Neural crest cell (in vitro differentiated cells): ENCODE data around the gene CARD10. TPM values are rescaled to one million over a fixed set of nuclear protein-coding genes. Genes with fewer than 3 reads are reported as not detected.

ENCODE experiments used
- DNase-seq: peaks from one replicate; pipeline ENCODE4 v3.0.0; 2021; ENCODE audit warnings: low read depth, mixed read lengths, low spot score
- H3K27ac Mint-ChIP-seq: one replicate; pipeline ENCODE4 v1.8.0; 2021; ENCODE audit warnings: mild to moderate bottlenecking, mixed read lengths; ENCODE audit not compliant: unreplicated experiment
- H3K27me3 Mint-ChIP-seq: 2 replicates; pipeline ENCODE4 v1.8.0; 2021; ENCODE audit warnings: low read depth, mild to moderate bottlenecking, mixed read lengths
- H3K36me3 Mint-ChIP-seq: 2 replicates; pipeline ENCODE4 v1.8.0; 2021; ENCODE audit warnings: low read depth, mild to moderate bottlenecking, mixed read lengths
- H3K4me1 Mint-ChIP-seq: 2 replicates; pipeline ENCODE4 v1.8.0; 2021; ENCODE audit warnings: mixed read lengths
- H3K4me3 Mint-ChIP-seq: one replicate; pipeline ENCODE4 v1.8.0; 2021; ENCODE audit warnings: mild to moderate bottlenecking, mixed read lengths
- H3K9me3 Mint-ChIP-seq: 2 replicates; pipeline ENCODE4 v1.8.0; 2021; ENCODE audit warnings: mixed read lengths
- total RNA-seq: library from RNA; stranded (reverse); gene quantifications from 2 replicates; pipeline ENCODE4 v1.2.1, GENCODE V29; 2021
- TF ChIP-seq, protein P1 (sequence below): fragments of 200-600 bp; sonication (generic); conservative IDR thresholded peaks from 2 replicates; pipeline ENCODE4 v1.5.0; 2021; ENCODE audit warnings: antibody characterized with exemption, mild to moderate bottlenecking

CARD10 gene
- total RNA-seq, 1 donor from 2014 or later = 7.3 TPM

DNA sequence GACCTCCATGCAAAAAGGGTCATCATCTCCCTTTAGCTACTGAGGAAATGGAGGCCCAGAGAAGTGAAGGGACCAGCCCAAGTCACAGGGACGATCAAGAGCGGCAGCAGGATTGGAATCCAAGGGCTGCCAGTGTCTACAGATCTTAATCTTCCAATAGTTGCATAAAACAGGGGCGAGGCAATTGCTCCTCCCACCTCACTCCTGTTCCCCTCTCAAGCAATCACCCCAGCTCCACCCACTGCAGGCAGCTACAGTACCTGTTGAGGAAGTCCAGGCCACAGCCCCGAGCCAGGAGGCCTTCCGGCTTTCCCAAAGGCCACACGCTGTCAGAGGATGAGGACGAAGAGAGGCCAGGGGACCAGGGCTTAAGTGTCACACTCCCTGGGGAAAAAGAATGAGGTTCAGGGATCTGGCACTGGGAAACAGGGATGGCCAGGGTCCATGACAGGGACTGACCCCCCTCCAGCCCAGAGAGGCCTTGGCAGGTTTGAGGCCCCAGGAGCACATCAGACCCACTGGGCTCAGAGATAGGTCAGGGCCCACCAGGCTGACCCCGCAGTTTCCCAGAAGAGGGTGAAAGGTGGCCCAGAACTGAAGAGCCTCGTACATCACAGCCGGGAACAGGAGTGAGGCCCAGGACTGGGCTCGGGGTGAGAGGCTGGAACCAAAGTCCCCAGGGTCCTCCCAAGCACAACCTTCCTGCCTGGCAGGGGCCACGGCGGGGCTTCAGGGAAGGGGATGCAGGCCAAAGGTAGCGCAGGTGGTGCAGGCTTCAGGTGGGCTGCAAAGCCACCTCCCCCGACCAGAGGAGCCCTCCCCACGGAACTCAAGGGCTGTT is 16.7 kb downstream of the CARD10 start:
- DNase-seq = no peak
- Mint-ChIP-seq H3K4me1 (peaks cover 17% of the 10 kb centered on the region), H3K27me3 (no peaks in the 10 kb centered on the region), H3K36me3 (peaks cover 4% of the 10 kb centered on the region), H3K4me3 (no peak overlapping the region), H3K27ac (no peak overlapping the region), H3K9me3 (no peaks in the 10 kb centered on the region)
- TF ChIP-seq, protein P1, sequence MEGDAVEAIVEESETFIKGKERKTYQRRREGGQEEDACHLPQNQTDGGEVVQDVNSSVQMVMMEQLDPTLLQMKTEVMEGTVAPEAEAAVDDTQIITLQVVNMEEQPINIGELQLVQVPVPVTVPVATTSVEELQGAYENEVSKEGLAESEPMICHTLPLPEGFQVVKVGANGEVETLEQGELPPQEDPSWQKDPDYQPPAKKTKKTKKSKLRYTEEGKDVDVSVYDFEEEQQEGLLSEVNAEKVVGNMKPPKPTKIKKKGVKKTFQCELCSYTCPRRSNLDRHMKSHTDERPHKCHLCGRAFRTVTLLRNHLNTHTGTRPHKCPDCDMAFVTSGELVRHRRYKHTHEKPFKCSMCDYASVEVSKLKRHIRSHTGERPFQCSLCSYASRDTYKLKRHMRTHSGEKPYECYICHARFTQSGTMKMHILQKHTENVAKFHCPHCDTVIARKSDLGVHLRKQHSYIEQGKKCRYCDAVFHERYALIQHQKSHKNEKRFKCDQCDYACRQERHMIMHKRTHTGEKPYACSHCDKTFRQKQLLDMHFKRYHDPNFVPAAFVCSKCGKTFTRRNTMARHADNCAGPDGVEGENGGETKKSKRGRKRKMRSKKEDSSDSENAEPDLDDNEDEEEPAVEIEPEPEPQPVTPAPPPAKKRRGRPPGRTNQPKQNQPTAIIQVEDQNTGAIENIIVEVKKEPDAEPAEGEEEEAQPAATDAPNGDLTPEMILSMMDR = no peak

GRCh38 chr22:37501610-37502341 is 17.4 kb downstream of the CARD10 start:
- Mint-ChIP-seq H3K4me3 (peak overlapping the region; percentile 8), H3K9me3 (no peaks in the 10 kb centered on the region), H3K27ac (peak overlapping the region; percentile 73), H3K27me3 (no peaks in the 10 kb centered on the region), H3K36me3 (peaks cover 4% of the 10 kb centered on the region), H3K4me1 (peaks cover 17% of the 10 kb centered on the region)
- DNase-seq = no peak
- TF ChIP-seq, protein P1 = no peak

DNA sequence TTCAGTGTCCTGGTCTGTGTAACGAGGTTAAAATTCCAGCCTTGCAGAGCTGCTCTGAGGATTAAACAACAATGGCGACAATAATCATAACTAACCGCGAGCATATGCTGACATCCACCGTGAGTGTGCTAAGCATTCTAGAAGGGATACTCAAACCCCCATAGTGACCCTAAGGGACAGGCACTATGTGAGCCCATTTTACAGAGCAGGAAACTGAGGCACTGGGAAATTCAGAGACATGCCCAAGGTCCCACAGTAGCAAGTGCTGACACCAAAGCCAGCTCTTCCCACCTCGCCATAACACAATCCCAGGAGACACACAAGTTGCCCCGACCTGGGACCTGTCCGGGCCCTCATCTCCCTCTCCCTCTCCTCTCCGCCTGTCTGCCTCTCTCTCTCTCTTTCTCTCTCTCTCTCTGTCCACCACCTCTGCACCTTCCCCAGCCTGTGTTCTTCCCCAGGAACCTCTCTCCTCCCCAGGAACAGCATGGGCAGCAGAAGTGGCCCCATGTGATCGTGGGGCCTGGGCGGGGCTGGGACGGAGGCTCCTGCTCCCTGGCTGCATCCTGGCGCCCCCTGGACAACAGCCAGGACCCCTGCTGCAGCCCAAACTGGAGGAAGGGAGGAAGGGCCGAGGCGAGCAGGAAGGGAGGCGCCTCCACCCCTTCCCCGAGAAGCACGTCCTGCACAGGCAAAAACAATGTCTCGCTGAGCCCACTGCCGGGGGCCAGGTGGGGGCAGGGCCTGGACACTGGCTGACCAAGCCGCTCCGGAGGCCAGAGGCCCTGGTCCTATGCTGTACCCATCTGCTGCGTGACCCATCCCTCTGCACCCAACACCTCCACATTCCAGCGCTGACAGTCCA is 18.2 kb downstream of the CARD10 start:
- Mint-ChIP-seq H3K27ac (peak overlapping the region; percentile 79), H3K4me1 (peaks cover 17% of the 10 kb centered on the region), H3K27me3 (no peaks in the 10 kb centered on the region), H3K36me3 (peaks cover 4% of the 10 kb centered on the region), H3K9me3 (no peaks in the 10 kb centered on the region), H3K4me3 (no peak overlapping the region)
- TF ChIP-seq, protein P1 = no peak
- no peak for DNase-seq

DNA sequence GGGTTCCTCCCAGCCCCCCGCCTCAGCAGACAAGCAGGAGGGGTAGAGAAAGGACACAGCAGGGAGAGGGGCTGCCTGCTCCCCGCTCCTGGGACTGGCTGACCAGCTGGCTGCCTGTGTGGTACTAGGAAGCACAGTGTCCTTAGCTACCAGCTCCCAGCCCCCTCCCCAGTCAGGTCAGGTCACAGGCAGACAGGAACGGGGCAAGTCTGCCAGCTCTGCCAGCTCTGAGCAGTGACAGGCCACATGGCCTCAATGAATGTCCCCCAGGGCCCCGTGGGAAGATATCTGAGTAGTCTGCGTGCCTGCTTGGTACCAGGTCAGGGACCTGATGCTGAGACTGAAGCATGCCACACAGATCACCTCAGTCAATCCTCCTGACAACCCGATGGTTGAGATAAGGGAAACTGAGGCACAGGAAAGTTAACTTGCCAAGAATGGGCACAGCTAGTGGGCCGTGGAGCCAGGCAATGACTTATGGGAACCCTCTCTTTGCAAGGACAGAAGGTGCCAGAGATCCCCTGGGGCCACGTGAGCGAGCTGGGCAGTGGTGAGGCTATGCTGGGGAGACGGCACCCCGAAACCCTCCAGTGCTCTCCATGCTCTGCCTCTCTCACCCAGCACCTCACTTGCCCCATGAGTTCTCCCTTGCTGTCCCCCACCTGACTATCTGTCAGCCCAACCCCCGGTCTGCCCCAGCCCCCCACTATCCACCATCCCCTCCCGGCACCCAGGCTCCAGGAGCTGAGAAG is 19.2 kb downstream of the CARD10 start:
- Mint-ChIP-seq H3K4me3 (no peak overlapping the region), H3K36me3 (peaks cover 4% of the 10 kb centered on the region), H3K27ac (no peak overlapping the region), H3K9me3 (no peaks in the 10 kb centered on the region), H3K27me3 (no peaks in the 10 kb centered on the region), H3K4me1 (peaks cover 17% of the 10 kb centered on the region)
- TF ChIP-seq, protein P1 = no peak
- no peak for DNase-seq
